GM21526 (cell line): Measurements from ENCODE around the gene SETMAR.

ENCODE experiments used
- ATAC-seq: cut with Tn5 transposase; IDR thresholded peaks from one replicate; pipeline ENCODE4 v1.9.1; 2021; ENCODE audit warnings: moderate library complexity; ENCODE audit not compliant: unreplicated experiment, low FRiP score

SETMAR gene

GRCh38 chr3:4343258-4343657 is 40.1 kb downstream of the SETMAR start:
- ATAC-seq, result no peak

- peak; percentile 91 for ATAC-seq
These were observed 47.6 kb downstream of the SETMAR start for GRCh38 chr3:4350789-4351163.

GRCh38 chr3:4351164-4351855 is 48.1 kb downstream of the SETMAR start:
- ATAC-seq, result peak; percentile 39

- ATAC-seq, result no peak
These were observed 48.7 kb downstream of the SETMAR start for GRCh38 chr3:4351872-4352271.

- no peak for ATAC-seq
These were observed 52.4 kb downstream of the SETMAR start for GRCh38 chr3:4355401-4356219.

GRCh38 chr3:4356220-4356540 is 53.0 kb downstream of the SETMAR start:
- no peak for ATAC-seq

GRCh38 chr3:4356546-4357410 is 53.6 kb downstream of the SETMAR start:
- ATAC-seq, result no peak

GRCh38 chr3:4358273-4358672 is 55.1 kb downstream of the SETMAR start:
- ATAC-seq, result no peak

GRCh38 chr3:4359805-4360502 is 56.8 kb downstream of the SETMAR start:
- no peak for ATAC-seq

GRCh38 chr3:4360817-4361216 is 57.6 kb downstream of the SETMAR start:
- no peak for ATAC-seq

GRCh38 chr3:4362523-4362922 is 59.4 kb downstream of the SETMAR start:
- no peak for ATAC-seq
